GM18909 (cell line): Measurements from ENCODE around the gene KIAA1143.

Source experiments
- ATAC-seq: cut with Tn5 transposase; IDR thresholded peaks from one replicate; pipeline ENCODE4 v1.9.1; 2021; ENCODE audit warnings: mild to moderate bottlenecking; ENCODE audit not compliant: unreplicated experiment, poor library complexity

KIAA1143 gene

DNA sequence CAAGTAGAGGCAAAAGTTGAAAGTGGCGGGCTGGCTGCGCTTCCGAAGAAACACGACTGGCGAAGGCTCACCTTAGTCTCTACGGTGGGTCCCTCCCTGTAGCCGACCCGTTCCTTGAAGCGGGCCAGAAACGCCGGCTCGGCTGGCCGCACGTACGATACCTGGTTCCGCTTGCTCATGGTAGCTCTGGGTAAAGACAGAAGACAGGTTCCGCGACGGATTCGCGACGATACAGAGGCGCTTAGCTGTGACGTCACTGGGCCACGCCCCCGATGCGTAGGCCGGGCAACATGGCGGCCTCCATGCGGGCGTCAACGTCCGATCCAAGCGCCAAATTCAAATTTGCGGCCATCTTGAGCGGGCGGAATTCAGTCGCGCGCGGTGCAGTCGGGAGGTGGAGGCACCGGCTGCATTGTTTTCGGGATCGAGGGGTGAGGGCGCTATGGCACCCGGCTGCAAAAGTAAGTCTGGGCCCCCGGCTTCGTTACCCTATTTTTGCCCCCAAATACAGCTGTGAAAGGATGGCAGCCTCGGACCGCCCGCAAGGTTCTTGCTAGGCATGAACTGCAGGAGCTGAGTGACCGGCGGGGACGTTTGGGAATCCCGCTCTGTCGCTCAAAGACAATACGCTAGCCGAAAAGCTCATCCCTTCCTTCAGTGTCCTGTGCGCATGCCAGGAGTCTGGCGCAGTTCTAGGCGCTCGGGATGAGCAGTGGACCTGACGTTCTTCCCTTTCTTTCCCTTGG, at the start of gene KIAA1143, which contains the start of gene KIF15:
KIAA1143 (minus strand) TSS at position 196 of the 746 bp plus-strand sequence; CDS start at position 179, 17 bp downstream.
KIF15 (plus strand) TSS at position 371 of the 746 bp plus-strand sequence; CDS start at position 443, 72 bp downstream.
- peak; percentile 90 for ATAC-seq

- ATAC-seq, result no peak
These were observed 44.5 kb upstream of the KIAA1143 start for GRCh38 chr3:44805960-44806359.

DNA sequence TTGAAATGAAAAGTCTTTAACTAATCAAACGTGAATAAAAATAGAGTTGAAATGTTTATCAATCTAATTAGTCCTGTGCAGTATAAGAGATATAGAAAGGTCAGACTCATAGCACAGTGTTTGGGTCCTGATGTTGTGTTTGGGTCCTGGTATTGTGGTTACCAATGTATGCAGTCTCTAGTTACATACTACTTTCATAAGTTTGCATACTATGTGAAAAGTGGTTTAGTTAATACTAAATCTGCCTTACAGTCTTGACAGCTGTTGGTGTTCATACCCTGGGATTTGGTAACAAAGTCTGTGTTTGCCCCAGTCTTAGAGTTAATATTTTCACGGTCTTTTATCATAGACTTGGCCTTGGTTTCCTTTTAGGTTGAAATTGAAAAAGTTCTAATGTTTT, 41.9 kb upstream of the KIAA1143 start:
- ATAC-seq, result peak; percentile 79

- no peak for ATAC-seq
These were observed 40.6 kb upstream of the KIAA1143 start for GRCh38 chr3:44802011-44802410.

DNA sequence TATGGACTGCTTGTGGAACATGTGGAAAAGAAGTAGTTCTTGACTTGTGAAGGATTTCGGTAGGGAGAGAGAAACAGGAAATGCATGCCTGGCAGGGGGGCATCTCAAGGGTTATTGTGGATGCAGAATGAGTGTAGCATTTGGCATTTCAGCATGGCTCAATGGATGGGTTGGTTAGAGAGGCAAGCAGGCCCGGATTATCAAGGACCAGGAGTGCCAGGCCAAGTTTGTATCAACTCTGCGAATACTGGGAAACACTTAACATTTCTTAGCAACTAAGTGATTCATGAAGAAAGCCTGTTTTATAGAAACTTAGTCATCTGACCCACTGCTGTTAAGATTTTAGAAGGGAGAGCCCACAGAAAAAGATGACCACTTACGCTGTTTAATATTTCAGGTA, 33.8 kb upstream of the KIAA1143 start:
- ATAC-seq, result no peak

GRCh38 chr3:44782891-44783290, 21.5 kb upstream of the KIAA1143 start:
- no peak for ATAC-seq

GRCh38 chr3:44772099-44772442, 10.7 kb upstream of the KIAA1143 start:
- ATAC-seq, result no peak

DNA sequence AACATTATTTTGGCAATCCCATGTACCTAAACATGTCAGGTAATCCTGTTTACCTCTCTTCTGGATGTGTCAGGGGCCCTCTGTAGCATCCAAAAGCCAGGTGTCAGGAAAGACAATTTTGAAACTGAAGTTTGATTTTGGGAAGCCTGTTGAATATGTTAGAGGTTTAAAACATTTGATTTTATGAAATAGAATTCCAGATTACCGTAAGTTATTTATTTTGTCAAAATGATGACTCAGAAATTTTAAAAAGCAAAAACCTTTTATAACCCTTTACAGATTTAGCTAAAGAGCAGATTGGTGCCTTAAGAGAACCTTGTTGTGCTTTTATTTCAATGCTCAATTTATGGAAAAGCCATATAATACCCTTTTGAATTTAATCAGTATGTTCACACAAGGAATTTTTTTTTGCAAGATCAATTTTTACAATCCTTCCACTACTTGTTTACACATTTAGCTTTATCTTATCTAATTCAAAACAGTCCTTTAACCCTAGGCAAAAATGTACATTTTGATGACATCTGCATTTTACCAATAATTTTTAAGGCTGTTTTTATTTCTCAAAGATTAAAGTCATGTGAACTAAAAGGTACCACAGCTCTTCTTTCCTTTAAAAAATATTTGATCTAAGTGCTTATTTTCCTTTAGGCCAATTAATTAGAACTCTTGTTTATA, 10.1 kb upstream of the KIAA1143 start:
- ATAC-seq, result no peak

- ATAC-seq, result no peak
These were observed 2.8 kb upstream of the KIAA1143 start for GRCh38 chr3:44764248-44764647.

- no peak for ATAC-seq
These were observed 1.3 kb upstream of the KIAA1143 start for GRCh38 chr3:44762690-44763089.

DNA sequence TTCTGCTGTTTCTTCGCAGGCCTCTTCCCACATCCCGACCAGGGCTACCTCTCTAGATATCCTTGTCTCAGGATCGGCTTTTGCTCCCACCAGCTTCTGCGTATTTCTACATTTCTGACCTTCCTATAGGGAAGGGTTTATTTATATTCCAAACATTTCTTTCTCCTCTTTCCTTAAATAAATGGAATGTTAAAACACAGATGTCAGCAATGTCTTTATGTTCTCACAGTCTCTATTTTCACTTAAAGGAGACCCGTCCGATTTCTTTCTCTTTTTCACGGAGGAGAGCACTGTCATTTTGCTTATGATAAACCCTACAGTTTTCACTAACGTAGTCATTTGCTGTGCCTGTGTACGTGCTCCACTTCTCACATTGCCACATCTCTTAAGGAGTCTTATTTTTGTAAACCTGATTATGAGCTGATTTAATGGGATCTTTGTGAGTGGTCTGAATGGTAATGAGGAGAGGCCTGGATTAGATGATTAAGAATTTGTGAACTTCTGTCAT, 805 bp upstream of the KIAA1143 start:
- ATAC-seq, result no peak

GRCh38 chr3:44761101-44761423, 357 bp downstream of the KIAA1143 start:
- no peak for ATAC-seq

DNA sequence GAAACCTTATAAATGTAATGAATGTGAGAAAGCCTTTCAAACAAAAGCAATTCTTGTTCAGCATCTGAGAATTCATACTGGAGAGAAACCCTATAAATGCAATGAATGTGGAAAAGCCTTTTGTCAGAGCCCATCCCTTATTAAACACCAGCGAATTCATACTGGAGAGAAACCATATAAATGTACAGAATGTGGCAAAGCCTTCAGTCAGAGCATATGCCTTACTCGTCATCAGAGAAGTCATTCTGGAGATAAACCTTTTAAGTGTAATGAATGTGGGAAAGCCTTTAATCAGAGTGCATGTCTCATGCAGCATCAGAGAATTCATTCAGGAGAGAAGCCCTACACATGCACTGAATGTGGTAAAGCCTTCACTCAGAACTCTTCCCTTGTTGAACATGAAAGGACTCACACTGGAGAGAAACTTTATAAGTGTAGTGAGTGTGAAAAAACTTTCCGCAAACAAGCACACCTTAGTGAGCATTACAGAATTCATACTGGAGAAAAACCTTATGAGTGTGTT, 26.7 kb downstream of the KIAA1143 start:
- ATAC-seq, result no peak

DNA sequence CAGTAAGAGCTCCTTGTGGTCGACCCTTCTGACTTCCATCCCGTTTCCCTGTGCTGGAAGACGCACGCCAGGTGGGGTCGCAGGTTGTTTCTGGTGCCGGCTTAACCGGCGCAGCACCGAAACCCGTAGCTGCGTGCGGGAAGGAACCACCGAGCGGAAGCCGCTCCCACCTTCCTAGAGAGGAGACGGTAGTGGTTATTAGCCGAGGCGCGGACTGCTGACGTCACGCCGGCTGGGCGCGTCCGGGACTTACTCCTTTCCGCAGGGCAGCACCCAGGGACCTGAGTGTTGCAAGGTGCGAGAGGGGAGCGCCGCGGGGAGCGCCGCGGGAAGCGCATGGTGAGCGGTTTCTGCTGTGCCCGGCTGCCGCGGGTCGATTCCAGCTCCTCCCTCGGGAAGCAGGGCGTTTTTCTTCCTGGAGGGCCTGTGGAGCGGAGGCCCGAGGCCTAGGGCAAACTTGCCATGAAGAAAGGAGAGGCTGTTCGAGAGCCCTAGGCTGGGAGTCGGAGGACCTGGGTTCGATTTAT, 32.0 kb downstream of the KIAA1143 start, which contains the start of gene ZNF501:
ZNF501 (plus strand) TSS at position 252 of the 527 bp plus-strand sequence. CDS start 4,787 bp downstream, outside the sequence.
- peak; percentile 79 for ATAC-seq

GRCh38 chr3:44722103-44722401, 39.4 kb downstream of the KIAA1143 start:
- no peak for ATAC-seq

- ATAC-seq, result no peak
These were observed 40.0 kb downstream of the KIAA1143 start for GRCh38 chr3:44721231-44722102.

DNA sequence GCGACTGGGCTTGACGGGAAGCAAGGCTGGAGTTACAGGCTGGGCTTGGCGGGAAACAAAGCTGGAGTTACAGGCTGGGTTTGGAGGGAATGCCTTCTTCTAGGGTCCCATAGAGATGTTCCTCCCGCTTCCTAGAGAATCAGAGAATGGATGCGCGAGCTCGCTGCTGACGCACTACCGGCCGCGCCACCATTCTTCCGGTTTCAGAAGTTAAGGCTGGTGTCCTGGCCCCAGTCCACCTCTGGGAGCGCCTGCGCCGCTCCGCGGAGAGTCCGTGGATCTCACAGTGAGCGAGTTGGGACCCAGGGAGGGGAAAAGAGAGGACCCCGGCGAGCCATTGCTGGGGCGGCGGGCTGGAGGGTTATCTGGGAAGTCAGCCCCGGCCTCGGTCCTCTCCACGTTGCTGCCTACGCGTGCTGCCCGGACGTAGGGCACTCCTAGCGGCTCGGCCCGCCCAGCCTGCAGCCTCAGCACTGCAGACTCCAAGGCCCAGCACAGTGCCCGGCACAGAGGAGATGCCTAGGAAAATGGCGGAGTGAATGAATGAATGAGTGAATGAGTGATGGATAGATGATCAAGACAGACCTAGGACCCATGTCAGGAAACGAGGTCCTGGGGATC, 48.9 kb downstream of the KIAA1143 start, which contains the start of gene ZNF502:
ZNF502 (plus strand) TSS at position 206 of the 621 bp plus-strand sequence. CDS start 7,602 bp downstream, outside the sequence.
- ATAC-seq, result no peak
